Prostate gland (tissue), 2 donors: ENCODE results near the gene SYNPO.

Experiments used
- POLR2AphosphoS5 ChIP-seq: sonication (generic); formaldehyde crosslinking; IDR thresholded peaks from one replicate; pipeline ENCODE4 v1.6.1; 2017; ENCODE audit warnings: antibody characterized with exemption
- TF ChIP-seq, protein P1 (sequence below), 4 experiments: fragments of 200-600 bp in 2 of 4; fragments of 450-650 bp in 2 of 4; sonication (generic) in 2 of 4; IDR thresholded peaks; 1 replicate in 3 of 4; 2 replicates in 1 of 4; pipeline ENCODE4 v1.5.1; 2016 to 2019; ENCODE audit warnings: antibody characterized with exemption in 4 of 4, mild to moderate bottlenecking in 2 of 4, moderate library complexity in 2 of 4

DNA sequence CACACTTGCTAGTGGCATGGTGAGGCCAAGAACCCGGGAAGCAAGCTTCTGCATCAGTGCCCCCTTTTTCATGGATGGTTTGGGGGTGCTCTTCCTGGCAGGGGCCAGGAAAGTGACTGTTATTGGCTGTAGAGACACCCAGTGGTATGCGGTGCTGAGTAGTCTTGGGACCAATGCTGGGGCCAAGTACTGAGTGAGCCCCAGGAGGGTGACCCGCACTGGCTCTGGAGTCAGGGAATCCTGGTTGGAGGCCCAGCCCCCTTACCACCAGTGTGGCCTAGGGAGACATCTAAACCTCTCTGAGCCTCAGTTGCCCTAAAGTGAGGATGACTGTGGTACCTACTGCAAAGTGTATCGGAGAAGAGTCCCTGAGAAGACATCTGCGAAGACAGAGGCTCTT, 41.2 kb upstream of the SYNPO start:
- TF ChIP-seq, protein P1, sequence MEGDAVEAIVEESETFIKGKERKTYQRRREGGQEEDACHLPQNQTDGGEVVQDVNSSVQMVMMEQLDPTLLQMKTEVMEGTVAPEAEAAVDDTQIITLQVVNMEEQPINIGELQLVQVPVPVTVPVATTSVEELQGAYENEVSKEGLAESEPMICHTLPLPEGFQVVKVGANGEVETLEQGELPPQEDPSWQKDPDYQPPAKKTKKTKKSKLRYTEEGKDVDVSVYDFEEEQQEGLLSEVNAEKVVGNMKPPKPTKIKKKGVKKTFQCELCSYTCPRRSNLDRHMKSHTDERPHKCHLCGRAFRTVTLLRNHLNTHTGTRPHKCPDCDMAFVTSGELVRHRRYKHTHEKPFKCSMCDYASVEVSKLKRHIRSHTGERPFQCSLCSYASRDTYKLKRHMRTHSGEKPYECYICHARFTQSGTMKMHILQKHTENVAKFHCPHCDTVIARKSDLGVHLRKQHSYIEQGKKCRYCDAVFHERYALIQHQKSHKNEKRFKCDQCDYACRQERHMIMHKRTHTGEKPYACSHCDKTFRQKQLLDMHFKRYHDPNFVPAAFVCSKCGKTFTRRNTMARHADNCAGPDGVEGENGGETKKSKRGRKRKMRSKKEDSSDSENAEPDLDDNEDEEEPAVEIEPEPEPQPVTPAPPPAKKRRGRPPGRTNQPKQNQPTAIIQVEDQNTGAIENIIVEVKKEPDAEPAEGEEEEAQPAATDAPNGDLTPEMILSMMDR (IDR thresholded peaks at IDR 0.05): no peak
- no peak for TF ChIP-seq POLR2AphosphoS5
